WTC11 (cell line): ENCODE data around the gene SERF2. TPM values are rescaled to one million over a fixed set of nuclear protein-coding genes. Genes with fewer than 3 reads are reported as not detected.

Experiments used
- ATAC-seq: fragments of 200-7000 bp; cut with Tn5 transposase; 2 replicates; pipeline ENCODE4 v1.10.0; 2021; ENCODE audit warnings: mild to moderate bottlenecking, moderate library complexity
- CTCF ChIA-PET: fragments of 300-600 bp; sonication (Branson Sonifier 250); formaldehyde crosslinking; loops from one replicate; lab custom pipeline; 2021; ENCODE audit warnings: antibody characterized with exemption; lab: Charles Lee
- POLR2A ChIA-PET: fragments of 350-600 bp; sonication (Branson Sonifier 250); formaldehyde crosslinking; loops from one replicate; lab custom pipeline; 2021; ENCODE audit warnings: antibody characterized with exemption; lab: Charles Lee
- DNase-seq: peaks from one replicate; pipeline ENCODE4 v3.0.0; 2021; ENCODE audit warnings: low spot score
- H3K27ac Mint-ChIP-seq: 2 replicates; pipeline ENCODE4 v1.8.0; 2021; ENCODE audit warnings: mixed read lengths
- H3K27me3 Mint-ChIP-seq: 2 replicates; pipeline ENCODE4 v1.8.0; 2021; ENCODE audit warnings: low read depth, mild to moderate bottlenecking, moderate library complexity, mixed read lengths
- H3K36me3 Mint-ChIP-seq: 2 replicates; pipeline ENCODE4 v1.8.0; 2021; ENCODE audit warnings: mixed read lengths
- H3K4me1 Mint-ChIP-seq: 2 replicates; pipeline ENCODE4 v1.8.0; 2022; ENCODE audit warnings: mixed read lengths
- H3K4me3 Mint-ChIP-seq: 2 replicates; pipeline ENCODE4 v1.8.0; 2021; ENCODE audit warnings: mild to moderate bottlenecking, moderate library complexity, mixed read lengths
- H3K9me3 Mint-ChIP-seq: 2 replicates; pipeline ENCODE4 v1.8.0; 2021; ENCODE audit warnings: mixed read lengths
- ARID4B ChIP-seq: sonication (generic); formaldehyde crosslinking; IDR thresholded peaks from 2 replicates; pipeline ENCODE4 v1.8.0; 2023; ENCODE audit warnings: missing genetic modification reagents, mild to moderate bottlenecking, borderline replicate concordance
- IRF1 ChIP-seq: sonication (generic); formaldehyde crosslinking; IDR thresholded peaks from 2 replicates; pipeline ENCODE4 v1.8.0; 2023; ENCODE audit warnings: missing genetic modification reagents
- MLX ChIP-seq: sonication (generic); formaldehyde crosslinking; IDR thresholded peaks from 2 replicates; pipeline ENCODE4 v1.8.1; 2023; ENCODE audit warnings: mild to moderate bottlenecking, missing genetic modification reagents, moderate library complexity
- OVOL2 ChIP-seq: fragments of 250-450 bp; sonication (Bioruptor Pico); IDR thresholded peaks from 2 replicates; pipeline ENCODE4 v1.9.0; 2021; ENCODE audit warnings: mild to moderate bottlenecking, borderline replicate concordance
- RELA ChIP-seq: sonication (generic); formaldehyde crosslinking; IDR thresholded peaks from 2 replicates; pipeline ENCODE4 v1.8.1; 2022; ENCODE audit warnings: missing genetic modification reagents, mild to moderate bottlenecking, borderline replicate concordance
- TEAD4 ChIP-seq: sonication (generic); formaldehyde crosslinking; IDR thresholded peaks from 2 replicates; pipeline ENCODE4 v1.8.0; 2022; ENCODE audit warnings: mild to moderate bottlenecking, missing genetic modification reagents
- ZNF281 ChIP-seq: sonication (generic); formaldehyde crosslinking; IDR thresholded peaks from 2 replicates; pipeline ENCODE4 v1.8.0; 2023; ENCODE audit warnings: mild to moderate bottlenecking, missing genetic modification reagents
- ZNF671 ChIP-seq: fragments of 250-450 bp; sonication (Bioruptor Pico); IDR thresholded peaks from 2 replicates; pipeline ENCODE4 v1.8.0; 2021; ENCODE audit warnings: mild to moderate bottlenecking
- total RNA-seq: library from RNA; stranded (reverse); gene quantifications from 3 replicates; pipeline ENCODE4 v1.2.3, GENCODE V29; 2021
- TF ChIP-seq, protein P1 (sequence below): fragments of 200-600 bp; IDR thresholded peaks from 2 replicates; pipeline ENCODE4 v1.8.0; 2022; ENCODE audit warnings: antibody characterized with exemption
- TF ChIP-seq, protein P2 (sequence below): sonication (generic); formaldehyde crosslinking; IDR thresholded peaks from 2 replicates; pipeline ENCODE4 v1.8.1; 2022; ENCODE audit warnings: mild to moderate bottlenecking, moderate library complexity, missing genetic modification reagents
- TF ChIP-seq, protein P3 (sequence below): sonication (generic); formaldehyde crosslinking; IDR thresholded peaks from 2 replicates; pipeline ENCODE4 v1.8.1; 2023; ENCODE audit warnings: mild to moderate bottlenecking, missing genetic modification reagents
- TF ChIP-seq, protein P4 (sequence below): sonication (generic); formaldehyde crosslinking; IDR thresholded peaks from 2 replicates; pipeline ENCODE4 v1.8.1; 2023; ENCODE audit warnings: mild to moderate bottlenecking, missing genetic modification reagents, borderline replicate concordance

SERF2 gene
- total RNA-seq, 1 experiment from 2014 or later, result 694 TPM

DNA sequence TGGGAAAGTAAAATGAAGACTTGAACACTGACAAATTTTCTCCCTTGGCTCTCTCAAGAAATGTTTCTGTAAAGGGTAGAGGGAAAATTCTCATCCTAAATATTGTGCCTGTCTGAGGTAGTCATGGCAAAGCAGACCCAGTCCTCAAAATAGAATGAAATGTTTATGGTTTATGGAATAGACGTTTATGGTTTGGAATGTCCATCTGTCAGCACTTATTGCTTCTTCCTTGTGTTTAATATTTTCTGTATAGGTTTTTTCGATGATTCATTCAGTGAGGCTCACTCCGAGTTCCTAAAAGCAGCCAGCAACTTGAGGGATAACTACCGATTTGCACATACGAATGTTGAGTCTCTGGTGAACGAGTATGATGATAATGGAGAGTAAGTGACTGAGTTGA lies 29.3 kb upstream of the SERF2 start (continued):
- TF ChIP-seq ZNF281 (CRISPR knock-in tag), result no peak
- no peak for TF ChIP-seq OVOL2
- TF ChIP-seq, protein P1, sequence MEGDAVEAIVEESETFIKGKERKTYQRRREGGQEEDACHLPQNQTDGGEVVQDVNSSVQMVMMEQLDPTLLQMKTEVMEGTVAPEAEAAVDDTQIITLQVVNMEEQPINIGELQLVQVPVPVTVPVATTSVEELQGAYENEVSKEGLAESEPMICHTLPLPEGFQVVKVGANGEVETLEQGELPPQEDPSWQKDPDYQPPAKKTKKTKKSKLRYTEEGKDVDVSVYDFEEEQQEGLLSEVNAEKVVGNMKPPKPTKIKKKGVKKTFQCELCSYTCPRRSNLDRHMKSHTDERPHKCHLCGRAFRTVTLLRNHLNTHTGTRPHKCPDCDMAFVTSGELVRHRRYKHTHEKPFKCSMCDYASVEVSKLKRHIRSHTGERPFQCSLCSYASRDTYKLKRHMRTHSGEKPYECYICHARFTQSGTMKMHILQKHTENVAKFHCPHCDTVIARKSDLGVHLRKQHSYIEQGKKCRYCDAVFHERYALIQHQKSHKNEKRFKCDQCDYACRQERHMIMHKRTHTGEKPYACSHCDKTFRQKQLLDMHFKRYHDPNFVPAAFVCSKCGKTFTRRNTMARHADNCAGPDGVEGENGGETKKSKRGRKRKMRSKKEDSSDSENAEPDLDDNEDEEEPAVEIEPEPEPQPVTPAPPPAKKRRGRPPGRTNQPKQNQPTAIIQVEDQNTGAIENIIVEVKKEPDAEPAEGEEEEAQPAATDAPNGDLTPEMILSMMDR, result no peak

GRCh38 chr15:43763819-43764446 lies 28.2 kb upstream of the SERF2 start:
- Mint-ChIP-seq H3K27me3 (no peaks in the 10 kb centered on the region), H3K9me3 (no peaks in the 10 kb centered on the region), H3K36me3 (peaks cover 82% of the 10 kb centered on the region)
- POLR2A ChIA-PET, result no interaction called here
- no peak for TF ChIP-seq IRF1
- TF ChIP-seq, protein P2, sequence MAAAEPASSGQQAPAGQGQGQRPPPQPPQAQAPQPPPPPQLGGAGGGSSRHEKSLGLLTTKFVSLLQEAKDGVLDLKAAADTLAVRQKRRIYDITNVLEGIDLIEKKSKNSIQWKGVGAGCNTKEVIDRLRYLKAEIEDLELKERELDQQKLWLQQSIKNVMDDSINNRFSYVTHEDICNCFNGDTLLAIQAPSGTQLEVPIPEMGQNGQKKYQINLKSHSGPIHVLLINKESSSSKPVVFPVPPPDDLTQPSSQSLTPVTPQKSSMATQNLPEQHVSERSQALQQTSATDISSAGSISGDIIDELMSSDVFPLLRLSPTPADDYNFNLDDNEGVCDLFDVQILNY (CRISPR knock-in tag), result no peak
- TF ChIP-seq ZNF281 (CRISPR knock-in tag), result no peak
- TF ChIP-seq, protein P3, sequence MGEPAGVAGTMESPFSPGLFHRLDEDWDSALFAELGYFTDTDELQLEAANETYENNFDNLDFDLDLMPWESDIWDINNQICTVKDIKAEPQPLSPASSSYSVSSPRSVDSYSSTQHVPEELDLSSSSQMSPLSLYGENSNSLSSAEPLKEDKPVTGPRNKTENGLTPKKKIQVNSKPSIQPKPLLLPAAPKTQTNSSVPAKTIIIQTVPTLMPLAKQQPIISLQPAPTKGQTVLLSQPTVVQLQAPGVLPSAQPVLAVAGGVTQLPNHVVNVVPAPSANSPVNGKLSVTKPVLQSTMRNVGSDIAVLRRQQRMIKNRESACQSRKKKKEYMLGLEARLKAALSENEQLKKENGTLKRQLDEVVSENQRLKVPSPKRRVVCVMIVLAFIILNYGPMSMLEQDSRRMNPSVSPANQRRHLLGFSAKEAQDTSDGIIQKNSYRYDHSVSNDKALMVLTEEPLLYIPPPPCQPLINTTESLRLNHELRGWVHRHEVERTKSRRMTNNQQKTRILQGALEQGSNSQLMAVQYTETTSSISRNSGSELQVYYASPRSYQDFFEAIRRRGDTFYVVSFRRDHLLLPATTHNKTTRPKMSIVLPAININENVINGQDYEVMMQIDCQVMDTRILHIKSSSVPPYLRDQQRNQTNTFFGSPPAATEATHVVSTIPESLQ (CRISPR knock-in tag), result no peak
- TF ChIP-seq, protein P4, sequence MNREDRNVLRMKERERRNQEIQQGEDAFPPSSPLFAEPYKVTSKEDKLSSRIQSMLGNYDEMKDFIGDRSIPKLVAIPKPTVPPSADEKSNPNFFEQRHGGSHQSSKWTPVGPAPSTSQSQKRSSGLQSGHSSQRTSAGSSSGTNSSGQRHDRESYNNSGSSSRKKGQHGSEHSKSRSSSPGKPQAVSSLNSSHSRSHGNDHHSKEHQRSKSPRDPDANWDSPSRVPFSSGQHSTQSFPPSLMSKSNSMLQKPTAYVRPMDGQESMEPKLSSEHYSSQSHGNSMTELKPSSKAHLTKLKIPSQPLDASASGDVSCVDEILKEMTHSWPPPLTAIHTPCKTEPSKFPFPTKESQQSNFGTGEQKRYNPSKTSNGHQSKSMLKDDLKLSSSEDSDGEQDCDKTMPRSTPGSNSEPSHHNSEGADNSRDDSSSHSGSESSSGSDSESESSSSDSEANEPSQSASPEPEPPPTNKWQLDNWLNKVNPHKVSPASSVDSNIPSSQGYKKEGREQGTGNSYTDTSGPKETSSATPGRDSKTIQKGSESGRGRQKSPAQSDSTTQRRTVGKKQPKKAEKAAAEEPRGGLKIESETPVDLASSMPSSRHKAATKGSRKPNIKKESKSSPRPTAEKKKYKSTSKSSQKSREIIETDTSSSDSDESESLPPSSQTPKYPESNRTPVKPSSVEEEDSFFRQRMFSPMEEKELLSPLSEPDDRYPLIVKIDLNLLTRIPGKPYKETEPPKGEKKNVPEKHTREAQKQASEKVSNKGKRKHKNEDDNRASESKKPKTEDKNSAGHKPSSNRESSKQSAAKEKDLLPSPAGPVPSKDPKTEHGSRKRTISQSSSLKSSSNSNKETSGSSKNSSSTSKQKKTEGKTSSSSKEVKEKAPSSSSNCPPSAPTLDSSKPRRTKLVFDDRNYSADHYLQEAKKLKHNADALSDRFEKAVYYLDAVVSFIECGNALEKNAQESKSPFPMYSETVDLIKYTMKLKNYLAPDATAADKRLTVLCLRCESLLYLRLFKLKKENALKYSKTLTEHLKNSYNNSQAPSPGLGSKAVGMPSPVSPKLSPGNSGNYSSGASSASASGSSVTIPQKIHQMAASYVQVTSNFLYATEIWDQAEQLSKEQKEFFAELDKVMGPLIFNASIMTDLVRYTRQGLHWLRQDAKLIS (CRISPR knock-in tag), result no peak
- TF ChIP-seq MLX, result no peak
- TF ChIP-seq ARID4B (CRISPR knock-in tag), result no peak
- TF ChIP-seq TEAD4 (CRISPR knock-in tag), result no peak
- TF ChIP-seq RELA (CRISPR knock-in tag), result no peak
- TF ChIP-seq ZNF671 (CRISPR knock-in tag), result no peak
- TF ChIP-seq, all 79 proteins: peak for 0
- no peak for DNase-seq
- no peak for ATAC-seq
- CTCF ChIA-PET, result no interaction called here
- H3K4me3 Mint-ChIP-seq, result no peak overlapping the region
- H3K27ac Mint-ChIP-seq, result no peak overlapping the region
- H3K4me1 Mint-ChIP-seq, result no peaks in the 10 kb centered on the region
